GM19468 (cell line): ENCODE measurements around the gene INTS1.

Source experiments
- ATAC-seq: cut with Tn5 transposase; IDR thresholded peaks from one replicate; pipeline ENCODE4 v1.9.1; 2021; ENCODE audit warnings: mild to moderate bottlenecking, moderate library complexity, moderate number of reproducible peaks; ENCODE audit not compliant: unreplicated experiment; ENCODE audit errors: extremely low read depth

The INTS1 gene

DNA sequence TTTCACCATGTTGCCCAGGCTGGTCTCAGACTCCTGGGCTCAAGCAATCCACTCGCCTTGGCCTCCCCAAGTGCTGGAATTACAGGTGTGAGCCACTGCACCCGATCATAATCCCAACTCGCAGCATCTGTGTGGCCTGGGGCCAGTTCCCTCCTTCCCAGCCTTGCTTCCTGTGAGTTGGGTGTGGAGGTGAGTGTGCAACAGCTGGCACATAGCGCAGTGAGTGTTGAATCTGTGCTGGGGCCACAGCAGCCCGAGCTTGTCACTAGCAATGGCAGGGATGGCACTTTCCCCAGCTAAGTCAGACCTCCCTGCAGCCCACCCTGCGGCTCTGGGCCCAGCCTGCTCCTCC lies 39.6 kb upstream of the INTS1 start:
- ATAC-seq, result no peak

GRCh38 chr7:1542841-1543747 lies 38.9 kb upstream of the INTS1 start:
- ATAC-seq, result no peak

GRCh38 chr7:1542329-1542728 lies 38.1 kb upstream of the INTS1 start:
- no peak for ATAC-seq

DNA sequence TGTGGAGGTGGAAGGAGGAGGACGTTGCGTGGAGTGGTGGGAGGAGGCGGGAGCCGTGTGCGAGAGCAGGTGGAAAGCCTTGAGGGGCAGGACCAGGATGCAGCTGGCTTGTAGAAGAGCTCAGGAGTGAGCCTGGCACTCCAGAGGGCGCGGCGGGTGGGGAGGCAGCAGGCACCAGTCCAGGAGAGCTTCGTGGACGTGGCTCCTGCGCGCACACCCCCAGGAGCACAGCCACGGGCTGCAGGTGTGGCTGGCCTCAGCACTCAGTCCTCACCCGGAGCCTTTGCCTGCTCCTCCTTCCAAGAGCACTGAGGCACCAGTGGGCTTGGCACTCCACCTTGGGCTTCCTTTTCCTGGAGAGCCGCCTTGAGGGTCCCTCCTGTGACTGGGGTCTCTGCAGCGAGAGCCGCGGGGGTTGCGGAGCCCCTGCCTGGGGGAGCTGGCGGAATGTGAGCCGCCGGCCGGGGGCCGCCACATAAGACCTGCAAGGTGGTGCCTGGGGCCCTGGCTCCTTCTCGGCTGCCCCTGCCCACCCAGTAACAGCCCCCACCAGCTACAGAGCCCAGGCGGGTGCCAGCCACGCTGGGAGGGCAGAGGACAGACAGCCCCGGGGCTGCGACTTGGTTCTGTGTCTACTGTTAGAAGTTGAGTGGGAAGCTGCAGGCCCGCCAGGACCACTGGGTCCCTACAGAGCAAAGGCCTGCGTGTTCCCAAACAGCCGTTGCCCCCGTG lies 37.4 kb upstream of the INTS1 start:
- no peak for ATAC-seq

DNA sequence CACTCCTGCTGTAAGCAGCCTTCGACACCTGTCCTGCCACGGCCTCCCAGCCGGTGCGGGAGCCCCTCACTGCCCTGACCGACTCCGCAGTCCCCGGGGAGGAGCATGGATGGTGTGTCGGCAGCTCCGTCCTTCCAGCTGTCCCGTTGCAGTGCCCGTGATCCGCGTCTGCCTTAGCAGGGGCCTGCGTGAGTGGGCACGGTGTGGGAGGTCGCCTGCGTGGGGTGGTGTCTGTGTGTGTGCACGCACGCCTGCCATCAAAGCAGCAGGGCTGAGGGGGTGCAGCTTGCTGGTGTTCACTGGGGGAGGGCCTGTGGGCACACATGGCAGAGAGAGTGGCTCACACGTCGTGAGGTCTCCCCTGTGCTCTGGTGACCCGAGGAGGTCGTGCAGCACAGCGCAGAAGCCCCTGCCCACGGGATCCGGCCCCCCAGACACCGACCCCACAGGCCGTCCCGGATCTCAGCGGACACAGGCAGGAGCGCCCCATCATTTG lies 36.6 kb upstream of the INTS1 start:
- no peak for ATAC-seq

DNA sequence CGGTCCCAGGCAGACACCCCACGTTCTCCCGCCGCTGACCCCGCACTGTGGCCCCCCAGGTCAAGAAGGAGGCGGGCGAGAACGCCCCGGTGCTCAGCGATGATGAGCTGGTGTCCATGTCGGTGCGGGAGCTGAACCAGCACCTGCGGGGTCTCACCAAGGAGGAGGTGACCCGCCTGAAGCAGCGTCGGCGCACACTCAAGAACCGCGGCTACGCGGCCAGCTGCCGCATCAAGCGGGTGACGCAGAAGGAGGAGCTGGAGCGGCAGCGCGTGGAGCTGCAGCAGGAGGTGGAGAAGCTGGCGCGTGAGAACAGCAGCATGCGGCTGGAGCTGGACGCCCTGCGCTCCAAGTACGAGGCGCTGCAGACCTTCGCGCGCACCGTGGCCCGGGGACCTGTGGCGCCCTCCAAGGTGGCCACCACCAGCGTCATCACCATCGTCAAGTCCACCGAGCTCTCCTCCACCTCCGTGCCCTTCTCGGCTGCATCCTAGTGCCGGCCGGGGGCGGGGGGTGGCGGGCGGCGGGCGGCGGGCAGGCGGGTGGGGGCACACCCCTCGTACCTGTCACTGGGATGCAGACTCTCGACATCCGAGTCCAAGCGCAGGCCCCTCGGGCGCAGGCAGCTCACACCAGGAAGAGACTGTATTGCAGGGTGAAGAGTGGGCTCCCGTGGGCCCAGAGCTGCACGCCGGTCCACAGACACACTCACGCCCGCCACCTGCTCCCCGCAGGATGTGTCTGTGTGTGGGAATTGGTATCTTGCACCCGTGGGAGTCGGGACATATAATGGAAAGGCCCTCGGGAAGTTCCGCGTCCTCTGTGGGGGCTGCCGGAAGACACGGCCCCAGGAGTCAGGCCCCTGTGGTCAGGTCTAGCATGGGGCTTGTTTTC lies 35.9 kb upstream of the INTS1 start:
- ATAC-seq, result no peak

DNA sequence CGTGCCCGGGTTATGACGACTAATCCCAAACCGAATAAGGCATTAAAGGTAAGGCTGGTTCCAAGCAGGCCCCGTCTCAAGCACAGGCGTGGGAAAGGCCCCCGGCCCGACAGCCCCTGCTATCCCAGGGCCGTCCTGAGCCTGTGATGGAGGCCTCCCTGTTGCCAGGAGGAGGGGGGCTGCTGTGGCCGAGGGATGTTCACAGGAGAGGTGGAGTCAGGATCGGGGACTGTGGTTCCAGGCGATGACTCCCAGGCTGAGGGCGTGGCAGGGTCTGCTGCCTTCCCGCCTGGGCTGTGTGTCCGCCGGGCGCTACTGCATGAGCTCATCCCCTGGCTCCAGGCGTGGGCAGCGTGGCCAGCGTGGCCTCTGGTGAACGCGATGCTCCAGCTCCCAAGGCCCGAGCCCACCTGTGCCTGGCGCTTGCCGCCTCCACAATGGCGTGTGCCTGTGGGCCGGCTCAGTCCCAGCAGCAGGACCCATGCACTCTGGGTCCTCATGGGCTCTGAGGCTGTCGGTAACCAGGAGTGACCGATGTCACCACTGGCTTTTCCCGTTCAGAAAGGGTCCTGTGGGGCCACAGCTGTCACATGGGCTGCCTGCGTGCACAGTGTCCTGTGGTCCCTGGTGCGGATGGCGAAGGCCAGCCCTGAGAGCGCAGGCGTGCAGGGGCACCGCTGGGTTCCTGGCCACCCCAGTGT lies 35.1 kb upstream of the INTS1 start:
- no peak for ATAC-seq

DNA sequence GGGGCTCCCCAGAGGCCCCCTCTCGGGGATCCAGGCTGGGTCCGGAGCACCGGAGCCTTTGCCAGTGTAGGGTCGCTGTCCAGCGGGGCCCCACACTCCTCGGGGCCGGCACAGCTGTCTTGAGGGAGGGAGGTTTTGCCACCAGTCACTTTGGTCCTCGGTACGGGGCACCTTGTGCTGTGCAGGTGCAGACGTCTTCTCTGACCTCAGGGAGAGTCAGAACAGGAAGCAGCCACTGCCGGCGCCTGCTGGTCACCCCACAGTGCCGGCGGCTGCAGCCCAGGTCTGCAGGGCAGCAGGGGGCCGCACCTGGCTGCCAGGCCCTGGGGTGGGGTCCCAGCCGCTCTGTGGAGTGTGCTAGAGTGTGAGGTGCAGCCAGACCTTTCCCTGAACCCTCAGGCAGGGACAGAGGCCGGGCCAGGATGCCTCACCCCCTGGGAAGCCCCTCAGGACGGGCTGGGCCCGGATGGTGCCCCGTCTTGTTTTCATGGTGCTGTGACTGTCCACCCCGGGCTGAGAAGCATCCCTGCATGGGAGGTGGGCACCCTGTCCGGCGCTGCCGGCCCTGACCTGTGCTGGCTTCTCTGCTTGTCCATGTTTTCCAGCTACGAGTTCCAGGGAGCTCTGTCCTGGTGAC lies 34.5 kb upstream of the INTS1 start:
- no peak for ATAC-seq

DNA sequence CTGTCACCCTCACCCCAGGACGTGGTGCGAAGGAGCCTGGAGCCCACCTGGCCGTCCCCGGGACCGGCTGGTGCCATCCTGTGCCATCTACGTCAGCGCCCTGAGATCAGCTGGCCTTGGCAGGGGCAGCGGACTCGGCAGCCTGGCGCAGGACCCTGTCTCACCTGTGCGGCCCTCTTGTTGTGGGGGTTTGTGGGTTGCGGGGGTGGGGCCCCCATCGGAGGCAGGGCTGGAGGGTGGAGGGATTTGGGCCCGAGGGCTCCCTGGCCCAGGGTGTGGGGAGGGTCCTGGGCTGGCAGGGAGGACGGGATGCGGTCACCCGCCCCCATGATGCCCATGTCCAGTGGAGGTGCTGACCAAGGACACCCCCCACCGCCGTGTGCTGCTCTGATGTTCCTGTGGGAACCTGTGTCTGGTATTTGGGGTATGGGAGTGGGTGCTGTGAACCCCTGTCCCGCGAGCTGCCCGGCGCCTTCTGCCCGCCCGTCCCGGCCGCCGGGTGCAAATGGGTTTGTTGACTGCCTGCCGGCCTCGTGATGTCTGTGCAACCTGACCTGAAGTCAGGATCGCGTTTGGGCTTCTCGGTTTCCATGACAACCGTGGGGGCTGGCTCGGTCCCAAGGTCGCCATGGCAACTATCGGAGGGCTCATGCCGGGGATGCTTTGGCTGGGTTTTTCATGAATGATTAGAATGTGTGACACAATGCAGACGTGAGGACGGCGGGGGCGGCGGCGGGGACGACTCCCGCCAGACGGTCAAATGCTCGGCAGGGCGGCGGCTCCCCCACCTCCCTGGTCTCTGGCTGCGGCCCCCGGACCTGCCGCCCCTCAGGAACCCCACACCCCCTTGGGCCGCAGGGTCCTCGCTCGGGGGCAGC lies 33.6 kb upstream of the INTS1 start:
- no peak for ATAC-seq

DNA sequence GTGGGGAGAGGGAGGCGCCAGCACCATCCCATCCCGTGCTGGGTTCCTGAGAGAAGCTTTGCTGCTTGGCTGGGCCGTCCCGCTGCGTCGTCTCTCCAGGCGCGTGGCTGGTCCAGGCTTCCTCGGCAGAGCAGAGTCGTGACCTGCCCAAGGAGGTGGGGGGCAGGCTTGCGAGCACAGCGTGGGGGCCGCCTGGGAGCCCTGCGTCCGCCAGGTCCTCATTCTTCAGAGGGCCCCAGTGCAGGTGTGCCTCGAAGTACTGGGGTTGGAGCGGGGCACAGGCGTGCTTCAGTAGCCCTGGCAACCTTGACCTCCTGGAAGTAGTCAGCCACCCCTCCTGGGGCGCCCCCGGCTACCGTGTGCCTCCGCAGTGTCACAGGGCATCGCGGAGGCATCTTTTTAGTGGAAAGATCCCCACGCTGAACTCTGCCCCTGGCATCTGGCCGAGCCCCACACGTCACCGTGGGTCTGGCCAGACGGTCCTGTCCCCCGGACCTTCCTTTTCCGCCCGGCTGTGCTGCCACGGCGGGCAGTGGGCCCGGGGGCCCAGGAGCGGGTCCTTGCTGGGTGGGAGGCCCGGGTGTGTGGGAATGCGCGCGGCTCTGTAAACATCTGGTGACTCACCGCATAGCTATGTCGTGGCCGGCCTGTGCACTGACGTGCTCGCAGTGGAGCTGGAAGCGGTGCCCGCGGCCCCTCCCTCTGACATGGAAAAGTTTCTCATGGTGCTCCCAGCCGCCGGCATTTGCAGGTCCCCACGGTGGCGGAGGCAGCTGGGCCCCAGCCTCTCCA lies 32.8 kb upstream of the INTS1 start:
- no peak for ATAC-seq

DNA sequence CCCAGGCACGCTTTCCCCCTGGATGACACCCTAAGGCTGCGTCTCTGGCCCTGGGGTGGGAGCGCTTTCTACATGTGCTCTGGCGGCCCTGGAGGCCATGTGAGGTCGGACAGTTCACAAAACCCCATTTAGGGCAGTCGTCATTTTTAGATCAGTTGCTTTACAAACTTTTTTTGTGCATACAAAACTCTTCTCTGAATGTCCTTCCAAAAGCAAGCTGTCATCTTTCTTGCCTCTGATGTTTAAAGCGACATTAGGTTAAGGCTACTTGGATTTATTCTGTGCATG lies 32.2 kb upstream of the INTS1 start:
- ATAC-seq, result no peak

DNA sequence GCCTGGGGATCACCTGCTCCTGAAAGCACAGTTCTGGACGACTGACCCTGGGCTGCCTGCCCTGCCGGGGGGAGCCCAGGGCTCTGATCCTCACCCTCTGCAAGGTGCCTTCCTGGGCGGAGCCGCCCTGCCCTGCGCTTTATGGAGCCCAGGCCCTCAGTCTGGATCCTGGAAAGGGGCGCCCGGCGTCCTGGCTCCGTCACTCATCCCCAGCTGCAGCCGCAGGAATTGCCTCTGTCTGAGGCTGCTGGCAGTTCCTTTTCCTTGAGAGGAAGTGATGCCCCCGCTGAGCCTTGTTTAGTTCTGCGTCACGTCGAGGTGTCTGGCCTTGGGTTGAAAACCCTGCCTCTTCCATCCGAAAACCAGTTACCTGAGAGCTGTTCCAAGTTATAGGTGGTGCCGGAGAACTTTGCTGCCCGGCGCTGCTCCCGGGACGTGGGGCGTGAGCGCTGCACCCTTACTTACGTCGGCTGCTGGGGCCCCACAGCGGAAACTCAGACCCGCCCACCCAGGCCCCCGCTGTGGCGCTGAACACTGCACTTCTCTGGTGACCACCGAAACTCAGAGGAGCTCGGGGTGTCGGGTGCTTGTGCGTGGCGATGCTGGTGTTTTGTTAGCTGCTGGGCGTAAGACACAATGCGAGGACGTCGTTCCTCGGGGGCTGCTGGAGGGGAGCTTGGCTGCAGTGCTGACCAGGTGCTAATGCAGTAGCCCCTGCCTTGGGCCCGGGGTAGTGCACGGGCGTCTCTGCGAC lies 31.7 kb upstream of the INTS1 start:
- no peak for ATAC-seq

DNA sequence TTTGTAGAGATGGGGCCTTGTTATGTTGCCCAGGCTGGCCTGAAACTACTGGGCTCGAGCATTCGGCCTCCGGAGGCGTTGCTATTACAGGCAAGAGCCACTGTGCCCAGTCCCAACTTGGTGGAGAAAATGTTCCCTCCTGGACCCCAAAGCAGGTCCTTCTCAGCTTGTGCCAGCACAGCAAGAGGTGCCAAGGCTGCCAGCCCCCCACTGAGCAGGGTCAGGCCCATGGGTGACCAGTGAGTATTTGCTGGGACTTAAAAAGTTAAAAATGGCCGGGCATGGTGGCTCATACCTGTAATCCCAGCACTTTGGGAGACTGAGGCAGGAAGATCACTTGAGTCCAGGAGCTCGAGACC lies 30.9 kb upstream of the INTS1 start:
- no peak for ATAC-seq

DNA sequence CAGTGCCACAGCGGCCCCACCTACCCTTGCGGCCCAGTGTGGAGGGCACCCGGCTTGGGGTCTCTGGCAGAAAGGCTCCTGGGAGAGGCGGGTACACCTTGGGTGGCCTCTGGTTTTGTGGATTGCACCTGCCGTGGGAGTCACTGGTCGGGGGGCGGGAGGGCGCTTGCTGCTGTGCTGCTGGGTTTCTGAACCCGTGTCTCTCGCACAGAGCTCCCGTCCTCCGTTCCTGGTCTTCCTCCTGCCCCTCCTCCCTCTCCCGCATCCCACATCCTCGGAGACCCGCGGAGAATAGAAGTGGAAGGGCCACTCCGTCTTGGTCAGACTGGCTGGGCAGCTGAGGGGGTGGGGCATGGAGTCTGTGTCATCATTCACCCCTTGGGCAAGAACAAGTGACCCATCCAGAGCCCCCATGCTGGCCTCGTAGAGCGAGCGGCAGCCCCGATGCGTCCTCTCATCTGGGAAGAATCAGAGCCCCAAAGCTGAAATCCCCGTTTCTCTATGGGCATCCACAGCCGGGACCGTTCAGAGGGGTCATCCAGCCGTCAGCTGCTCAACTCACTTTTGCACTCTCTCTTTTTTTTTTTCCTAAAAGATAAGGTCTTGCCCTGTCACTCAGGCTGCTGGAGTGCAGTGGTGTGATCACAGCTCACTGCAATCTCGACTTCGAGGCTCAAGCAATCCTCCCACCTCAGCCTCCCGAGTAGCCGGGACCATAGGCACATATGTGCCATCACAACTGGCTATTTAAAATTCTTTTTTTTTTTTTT lies 30.3 kb upstream of the INTS1 start:
- no peak for ATAC-seq

GRCh38 chr7:1533547-1534329 lies 29.5 kb upstream of the INTS1 start:
- ATAC-seq, result no peak

DNA sequence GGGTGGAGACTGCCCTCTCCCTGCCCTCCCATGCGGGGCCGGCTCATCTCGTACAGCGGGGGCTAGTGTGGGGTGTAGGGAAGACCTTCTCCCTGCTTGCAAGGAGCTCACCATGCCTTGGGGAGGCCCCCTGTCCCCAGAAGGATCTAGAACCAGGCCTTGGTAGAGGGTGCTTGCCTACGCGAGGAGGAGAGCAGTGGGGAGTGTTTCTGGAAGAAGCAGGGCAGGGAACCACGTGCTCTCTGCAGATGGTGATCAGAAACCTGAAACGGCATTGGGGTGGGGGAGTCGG lies 29.0 kb upstream of the INTS1 start:
- no peak for ATAC-seq
